NCI-H2196 treated with DMSO at 0.1 percent for 48 hours (cell line): ENCODE results near the gene CCS.
"Not testable (repeated sequence)": the region's sequence is repeated elsewhere in the genome, so short reads cannot be mapped to it uniquely, and the experiment has no call there.

ENCODE experiments used
- DNase-seq: peaks from one replicate; lab custom pipeline; 2025; ENCODE audit not compliant: unreplicated experiment; lab: John Stamatoyannopoulos, UW

Gene CCS

DNA sequence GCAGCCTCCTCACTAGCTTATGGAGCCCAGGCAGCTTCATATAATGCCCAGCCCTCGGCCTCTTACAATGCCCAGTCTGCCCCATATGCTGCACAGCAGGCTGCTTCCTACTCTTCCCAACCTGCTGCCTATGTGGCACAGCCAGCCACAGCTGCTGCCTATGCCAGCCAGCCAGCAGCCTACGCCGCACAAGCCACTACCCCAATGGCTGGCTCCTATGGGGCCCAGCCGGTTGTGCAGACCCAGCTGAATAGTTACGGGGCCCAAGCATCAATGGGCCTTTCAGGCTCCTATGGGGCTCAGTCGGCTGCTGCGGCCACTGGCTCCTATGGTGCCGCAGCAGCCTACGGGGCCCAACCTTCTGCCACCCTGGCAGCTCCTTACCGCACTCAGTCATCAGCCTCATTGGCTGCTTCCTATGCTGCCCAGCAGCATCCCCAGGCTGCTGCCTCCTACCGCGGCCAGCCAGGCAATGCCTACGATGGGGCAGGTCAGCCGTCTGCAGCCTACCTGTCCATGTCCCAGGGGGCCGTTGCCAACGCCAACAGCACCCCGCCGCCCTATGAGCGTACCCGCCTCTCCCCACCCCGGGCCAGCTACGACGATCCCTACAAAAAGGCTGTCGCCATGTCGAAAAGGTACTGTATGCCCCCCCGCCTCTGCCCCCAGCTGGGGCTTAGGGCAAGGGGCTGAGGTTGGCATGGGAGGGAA is 32.2 kb downstream of the CCS start:
- no peak for DNase-seq

DNA sequence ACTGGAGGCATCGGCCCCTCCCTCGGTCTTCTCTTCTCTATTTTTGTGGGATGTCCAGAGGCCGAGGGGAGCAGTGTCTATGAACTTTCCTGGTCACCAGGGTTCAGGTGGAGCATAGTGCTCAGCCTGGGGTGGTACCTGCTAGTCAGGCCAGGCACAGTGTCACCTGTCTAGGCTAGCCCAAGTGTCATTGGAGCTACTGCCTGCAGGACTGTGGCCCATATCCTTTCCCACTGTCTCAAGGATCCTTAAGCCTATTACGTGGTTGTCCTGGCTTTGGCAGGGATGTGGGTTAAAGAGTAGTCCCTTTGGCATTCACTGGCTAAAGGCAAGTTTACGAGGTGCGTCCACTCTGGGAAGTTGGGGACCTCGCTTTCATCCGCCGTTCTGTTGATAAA is 32.8 kb downstream of the CCS start:
- DNase-seq: no peak

DNA sequence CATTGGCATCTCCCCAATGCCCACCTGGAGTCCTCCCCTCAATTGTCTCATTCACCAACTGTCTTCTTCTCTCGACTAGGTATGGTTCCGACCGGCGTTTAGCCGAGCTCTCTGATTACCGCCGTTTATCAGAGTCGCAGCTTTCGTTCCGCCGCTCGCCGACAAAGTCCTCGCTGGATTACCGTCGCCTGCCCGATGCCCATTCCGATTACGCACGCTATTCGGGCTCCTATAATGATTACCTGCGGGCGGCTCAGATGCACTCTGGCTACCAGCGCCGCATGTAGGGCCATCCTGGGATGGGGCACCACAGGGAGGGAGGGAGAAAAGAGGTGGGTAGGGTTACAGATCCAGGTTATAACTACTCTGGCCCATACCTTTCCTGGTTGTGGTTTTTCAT is 33.4 kb downstream of the CCS start:
- DNase-seq: no peak

DNA sequence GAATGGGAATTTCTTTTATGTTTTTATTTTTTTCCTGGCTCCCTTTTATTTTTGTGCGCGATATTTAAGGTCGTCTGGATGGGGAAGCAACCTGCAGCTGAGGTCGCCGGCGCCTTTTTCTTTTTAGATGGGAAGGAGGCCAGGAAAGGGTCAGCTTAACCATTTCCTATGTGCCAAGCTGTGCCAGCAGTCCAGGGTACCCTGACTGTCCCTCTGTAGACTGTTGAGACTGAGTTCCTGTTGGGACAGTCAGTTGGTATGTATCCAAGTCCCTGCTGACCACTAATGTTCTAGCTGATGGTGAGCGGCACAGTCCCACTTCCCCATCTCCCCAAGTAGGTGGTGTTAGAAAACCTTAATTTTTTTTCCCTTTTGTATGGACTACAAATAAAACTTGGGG is 33.9 kb downstream of the CCS start:
- DNase-seq: no peak

DNA sequence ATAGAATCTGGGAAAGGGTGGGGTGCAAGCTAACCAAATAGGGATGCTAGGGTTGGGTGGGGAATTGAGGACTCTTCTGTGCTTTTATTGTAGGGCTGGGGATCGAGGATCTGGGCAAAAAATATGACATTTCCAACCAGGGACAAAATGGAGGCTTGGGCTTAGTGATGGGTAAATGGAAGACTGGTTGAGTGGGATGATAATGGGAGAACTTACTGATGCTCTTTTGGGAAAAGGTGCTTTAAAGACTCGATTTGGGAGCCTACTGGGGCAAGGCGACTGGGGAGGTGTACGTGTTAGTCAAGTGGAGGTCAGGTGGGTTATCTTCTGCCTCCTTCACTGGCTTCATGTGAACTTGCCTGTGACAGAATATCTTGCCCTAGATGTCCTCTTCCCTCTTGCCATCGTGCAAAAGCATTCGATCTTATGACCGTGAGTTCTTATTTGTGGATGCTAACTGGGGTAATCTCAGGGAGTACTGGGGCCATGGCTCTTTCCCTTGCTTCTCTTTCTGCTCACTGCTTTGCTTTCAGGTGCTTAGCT is 35.1 kb downstream of the CCS start:
- DNase-seq: no peak

DNA sequence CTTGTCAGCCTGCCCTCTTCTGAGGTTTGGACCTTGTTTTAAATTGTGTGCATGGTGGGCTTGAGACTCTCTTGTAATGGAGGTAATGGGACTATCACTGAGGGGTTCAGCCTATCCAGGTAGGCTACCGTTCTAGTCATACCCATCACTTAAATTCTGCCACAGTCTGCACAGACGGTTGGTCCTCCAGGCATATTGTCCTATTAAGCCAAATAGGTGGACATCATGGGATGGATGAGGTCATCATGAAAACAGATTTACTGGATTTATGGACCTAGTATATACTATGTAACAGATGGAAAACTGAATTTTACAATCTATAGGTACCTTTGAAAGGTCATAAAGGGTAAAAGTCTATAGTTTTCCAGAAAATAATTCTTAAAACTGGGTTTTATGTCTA is 36.4 kb downstream of the CCS start:
- no peak for DNase-seq

DNA sequence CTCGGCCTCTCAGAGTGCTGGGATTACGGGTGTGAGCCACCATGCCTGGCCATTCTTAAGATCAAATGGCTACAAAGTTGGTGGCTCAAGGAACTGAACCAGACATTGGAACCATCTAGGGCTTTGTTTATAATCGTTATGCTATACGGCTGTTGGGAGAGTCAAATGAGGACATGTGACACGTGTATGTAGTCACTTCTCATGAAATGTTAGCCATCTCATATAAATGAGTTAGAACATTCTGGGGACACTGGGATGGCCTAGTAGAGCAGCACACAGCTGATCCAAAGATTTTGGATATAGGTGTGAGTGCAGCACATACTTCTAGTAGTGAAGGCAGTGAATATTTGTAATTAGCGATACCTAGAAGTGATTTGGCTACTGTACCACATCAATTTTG is 38.9 kb downstream of the CCS start:
- no peak for DNase-seq

DNA sequence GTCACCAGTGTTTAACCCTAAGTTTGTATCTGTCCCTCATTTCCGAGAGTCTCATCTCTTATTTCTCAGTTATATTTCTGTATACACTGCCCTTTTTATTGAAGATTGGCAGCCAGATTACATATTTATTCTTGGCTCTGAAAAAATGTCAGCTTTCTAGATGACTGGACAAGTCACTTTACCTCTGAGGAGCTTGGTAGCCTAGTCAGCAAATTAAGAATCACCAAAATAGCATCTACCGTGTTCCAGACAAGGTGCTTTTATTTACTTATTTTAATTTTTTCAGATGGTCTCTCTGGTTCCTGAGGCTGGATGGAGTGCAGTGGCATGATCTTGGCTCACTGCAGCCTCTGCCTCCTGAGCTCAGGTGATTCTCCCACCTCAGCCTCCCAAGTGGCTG is 40.0 kb downstream of the CCS start:
- DNase-seq: no peak

DNA sequence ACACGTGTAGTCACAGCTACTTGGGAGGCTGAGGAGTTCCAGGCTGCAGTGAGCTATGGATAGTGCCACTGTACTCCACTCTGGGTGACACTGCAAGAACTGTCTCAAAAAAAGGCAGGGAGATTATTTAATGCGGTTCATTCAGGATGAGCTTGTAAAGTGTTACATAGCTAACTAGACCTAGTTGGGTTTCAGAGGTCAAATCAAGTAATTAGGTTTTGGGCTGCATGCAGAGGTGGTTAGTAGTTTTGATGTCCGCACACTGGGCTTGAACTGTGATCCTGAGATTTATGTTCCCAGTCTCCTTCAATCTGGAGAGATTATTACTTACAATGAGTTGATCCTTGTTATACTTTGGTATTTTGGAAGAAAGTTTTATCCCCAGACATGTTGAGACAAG is 43.4 kb downstream of the CCS start:
- no peak for DNase-seq

DNA sequence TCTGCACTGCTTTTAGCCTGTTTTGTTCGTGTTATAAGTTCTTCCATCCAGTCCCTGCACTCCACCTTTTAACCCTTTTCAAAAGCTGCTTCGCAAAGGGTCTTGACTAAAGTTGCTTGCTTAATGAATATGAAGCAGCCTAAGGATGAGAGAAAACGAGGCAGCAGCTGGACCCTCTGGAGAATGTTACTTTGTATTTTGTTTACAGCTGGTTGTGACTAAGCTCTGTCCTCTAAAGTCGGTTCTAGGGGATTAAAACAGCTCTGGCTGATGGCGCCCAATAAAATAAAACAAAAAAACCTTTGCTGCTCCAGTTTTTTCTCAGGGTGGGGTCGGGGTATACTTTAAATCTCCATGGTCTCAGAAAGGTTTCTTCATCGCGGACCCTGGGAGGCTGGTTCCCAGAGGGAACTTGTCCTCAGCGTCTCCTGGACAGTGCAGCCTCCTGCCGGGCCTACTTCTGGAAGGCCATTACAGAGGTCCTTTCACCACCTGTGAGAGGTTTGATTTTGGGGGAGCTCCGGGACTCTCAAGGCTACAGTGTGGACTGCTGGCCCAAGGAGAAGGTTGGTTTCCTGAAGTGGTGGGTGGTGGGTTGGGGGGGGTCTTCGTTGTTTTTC is 44.7 kb downstream of the CCS start:
- DNase-seq: no peak

DNA sequence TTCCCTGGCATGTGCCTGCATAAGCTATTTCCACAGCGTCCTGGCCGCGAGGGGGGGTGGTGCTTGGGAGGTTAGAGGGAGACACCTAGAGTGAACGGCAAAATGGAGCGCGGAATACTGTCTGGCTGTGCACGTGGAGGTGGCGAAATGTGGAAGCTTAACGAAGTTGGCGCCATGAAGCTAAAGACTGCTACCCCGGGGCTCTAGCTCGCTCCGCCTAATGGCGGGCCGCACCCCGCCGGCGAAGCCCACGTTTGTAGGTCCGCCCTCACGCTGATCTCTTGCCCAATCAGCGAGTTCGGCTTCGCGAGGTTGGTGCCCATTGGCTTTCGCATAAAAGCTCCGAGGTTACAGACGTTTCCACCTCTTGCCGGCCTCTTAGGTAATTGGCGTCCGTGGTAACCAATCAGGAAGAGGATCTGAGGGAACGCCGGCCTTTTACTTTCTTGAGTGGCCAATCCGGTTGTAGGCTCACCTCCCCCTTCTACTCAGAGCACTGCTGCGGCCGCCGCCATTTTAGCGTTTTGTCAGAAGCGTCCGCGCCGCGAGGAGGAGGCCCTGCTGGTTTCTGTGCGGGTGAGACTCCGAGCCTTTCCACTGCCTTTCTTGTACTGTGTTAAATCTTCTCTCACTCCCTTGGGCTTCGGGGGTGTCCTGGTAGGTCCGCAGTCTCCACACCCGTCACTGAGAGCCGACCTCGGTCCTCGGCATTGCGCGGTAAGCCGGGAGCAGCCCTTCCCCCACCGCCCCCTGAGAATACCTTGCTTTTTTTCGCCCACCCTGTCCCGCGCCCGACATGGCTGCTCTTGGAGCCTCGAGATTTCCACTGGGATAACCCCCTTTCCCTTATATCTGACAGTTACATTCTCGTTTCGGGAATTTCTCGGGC is 45.4 kb downstream of the CCS start, which contains the start of gene RBM4:
RBM4 (plus strand) TSS at position 527 of the 889 bp plus-strand sequence. CDS start 1,009 bp downstream, outside the sequence.
- peak; percentile 98 for DNase-seq

DNA sequence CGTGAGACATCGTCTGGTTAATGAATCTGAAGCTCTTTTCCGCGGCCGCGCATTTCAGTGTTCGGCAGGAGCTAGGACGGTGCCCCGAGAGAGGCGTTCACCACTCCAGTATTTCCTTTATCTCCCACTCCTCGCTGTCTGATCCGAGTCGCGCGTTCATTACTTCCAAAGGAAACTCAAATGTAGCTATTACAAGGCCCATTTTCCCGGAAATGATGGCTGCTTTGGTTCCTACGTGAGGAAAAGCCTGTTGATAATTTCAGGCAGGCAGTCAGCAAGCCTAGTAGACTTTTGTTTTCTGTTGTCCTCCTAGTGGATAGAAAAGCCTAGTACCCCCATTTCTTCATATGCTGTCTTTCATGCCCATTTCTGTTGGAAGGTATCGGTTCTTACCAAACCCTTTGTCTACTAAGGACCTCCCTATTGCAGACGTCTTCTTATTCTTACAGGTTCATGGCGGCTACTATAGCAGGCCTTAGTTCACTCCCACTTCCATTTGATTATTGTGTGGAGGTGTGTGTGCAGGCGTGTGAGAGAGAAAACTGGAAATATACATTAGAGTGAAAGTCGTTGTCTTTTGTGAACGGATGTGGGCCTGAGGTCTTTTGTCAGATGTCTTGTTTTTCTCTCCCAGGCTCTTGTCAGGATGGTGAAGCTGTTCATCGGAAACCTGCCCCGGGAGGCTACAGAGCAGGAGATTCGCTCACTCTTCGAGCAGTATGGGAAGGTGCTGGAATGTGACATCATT is 46.3 kb downstream of the CCS start:
- DNase-seq: no peak

DNA sequence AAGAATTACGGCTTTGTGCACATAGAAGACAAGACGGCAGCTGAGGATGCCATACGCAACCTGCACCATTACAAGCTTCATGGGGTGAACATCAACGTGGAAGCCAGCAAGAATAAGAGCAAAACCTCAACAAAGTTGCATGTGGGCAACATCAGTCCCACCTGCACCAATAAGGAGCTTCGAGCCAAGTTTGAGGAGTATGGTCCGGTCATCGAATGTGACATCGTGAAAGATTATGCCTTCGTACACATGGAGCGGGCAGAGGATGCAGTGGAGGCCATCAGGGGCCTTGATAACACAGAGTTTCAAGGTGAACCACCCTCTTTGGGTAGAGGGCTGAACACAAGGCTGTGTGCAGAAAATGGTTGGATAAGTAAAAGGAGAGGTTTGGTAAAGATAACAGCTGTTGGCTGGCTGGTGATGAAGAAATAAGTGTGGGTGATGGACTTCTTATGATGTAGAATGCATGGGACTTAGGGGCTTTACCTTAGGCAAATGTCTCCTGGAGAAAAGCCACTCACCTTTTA is 46.9 kb downstream of the CCS start:
- not testable (repeated sequence) for DNase-seq

DNA sequence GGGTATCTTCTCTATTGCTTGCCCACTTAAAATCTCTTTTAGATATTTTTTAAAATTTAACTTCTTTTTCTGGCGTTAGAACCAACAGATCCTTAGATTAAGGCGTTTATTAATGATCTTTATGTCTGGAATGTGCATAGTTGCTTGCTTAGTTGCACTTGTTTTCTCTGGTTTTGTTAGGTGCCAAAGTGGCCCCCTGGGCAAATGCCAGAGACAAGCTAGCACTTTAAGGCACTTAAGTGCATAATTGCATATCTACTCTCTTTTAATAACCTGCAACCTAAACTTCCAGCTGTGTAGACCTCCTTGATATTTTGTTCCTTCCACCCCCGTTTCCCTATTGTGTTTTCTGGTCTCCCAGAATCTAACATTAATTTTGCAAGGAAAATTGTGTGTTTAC is 48.8 kb downstream of the CCS start:
- DNase-seq: no peak

DNA sequence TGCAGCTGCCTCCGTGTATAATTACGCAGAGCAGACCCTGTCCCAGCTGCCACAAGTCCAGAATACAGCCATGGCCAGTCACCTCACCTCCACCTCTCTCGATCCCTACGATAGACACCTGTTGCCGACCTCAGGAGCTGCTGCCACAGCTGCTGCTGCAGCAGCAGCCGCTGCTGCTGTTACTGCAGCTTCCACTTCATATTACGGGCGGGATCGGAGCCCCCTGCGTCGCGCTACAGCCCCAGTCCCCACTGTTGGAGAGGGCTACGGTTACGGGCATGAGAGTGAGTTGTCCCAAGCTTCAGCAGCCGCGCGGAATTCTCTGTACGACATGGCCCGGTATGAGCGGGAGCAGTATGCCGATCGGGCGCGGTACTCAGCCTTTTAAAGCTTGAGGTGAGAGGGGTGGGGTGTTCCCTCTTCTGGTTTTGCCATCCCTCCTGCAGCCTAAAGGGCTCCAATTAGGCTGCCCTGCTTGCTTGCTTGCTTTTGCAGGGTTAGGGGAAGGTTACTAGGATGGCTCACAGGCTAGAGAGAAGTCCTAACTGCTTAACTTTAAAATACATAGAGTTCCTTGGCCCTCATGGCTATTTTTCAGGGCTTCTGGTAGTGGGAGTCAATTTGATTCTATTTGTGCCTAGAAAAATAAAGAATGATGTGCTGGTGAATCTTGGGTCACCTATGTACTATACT is 50.9 kb downstream of the CCS start:
- DNase-seq: no peak

DNA sequence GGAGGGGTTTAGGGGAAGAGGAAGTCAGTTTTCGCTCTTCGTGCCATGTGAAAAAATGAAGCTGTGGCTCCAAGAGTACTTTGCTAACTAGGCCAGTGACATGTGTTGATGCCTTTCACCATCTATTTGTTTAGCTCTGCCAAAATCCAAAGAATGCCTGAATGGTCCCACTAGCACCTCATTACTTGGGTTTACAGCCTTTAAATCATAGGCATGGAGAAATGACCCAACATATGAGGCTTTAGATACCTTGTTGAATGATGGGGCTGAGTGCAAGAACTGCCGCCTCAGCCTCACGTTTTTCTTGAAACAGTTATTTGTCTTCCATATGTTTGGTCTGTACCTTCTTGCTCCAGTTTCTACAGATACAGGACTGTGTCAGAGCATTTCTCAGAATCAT is 53.8 kb downstream of the CCS start:
- no peak for DNase-seq

DNA sequence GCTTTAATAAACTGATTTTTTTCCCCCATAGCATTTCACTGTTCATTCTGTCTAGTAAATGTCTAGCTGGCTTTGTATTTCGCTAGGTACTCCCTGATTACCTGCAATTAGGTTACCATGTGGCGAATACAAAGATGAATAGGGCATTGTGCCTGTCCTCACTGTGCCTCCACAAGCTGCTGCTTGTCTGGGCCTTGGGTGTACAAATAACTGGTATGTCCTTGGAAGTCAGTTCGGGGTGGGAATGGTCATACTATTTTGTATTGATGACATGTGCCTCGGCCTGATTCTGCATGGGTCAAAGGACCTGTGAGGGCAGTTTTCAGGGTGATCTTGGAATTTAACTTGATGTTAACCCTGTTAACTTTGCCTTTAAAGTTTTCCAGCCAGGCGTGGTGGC is 56.9 kb downstream of the CCS start:
- DNase-seq: no peak

DNA sequence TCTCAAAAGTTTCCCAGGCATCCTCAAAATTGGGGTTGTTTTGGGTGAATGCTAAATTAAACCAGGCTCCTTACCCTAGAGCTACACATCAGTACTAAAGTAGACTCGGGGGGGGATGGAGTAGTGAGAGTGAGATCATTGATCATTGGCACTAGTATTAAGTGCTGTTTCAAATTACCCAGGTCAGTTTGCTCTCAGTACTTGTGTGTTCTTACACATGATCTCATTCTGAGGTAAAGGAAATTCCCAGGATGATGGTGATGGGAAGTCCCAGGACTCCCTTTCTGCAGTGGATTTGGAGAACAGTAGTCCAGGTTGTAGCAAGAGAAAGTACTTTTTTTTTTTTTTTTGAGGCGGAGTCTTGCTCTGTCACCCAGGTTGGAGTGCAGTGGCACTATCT is 58.0 kb downstream of the CCS start:
- DNase-seq: no peak

DNA sequence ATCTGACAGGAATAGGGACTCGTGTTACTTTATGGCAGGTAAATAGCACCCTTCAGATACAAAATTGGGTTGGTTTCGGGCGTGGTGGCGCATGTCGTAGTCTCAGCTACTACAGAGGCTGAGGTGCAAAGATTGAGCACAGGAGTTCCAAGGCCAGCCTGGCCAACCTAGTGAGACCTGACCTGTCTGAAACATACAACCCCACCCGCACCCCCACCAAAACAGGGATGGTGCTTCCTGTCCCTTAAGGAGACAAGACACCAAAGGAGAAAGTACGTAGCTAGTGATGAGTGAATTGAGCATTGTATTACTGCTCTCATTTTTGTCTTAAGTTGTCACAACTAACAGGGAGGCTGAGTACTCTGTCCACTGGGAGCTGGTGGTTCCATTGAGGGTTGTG is 59.7 kb downstream of the CCS start:
- no peak for DNase-seq

DNA sequence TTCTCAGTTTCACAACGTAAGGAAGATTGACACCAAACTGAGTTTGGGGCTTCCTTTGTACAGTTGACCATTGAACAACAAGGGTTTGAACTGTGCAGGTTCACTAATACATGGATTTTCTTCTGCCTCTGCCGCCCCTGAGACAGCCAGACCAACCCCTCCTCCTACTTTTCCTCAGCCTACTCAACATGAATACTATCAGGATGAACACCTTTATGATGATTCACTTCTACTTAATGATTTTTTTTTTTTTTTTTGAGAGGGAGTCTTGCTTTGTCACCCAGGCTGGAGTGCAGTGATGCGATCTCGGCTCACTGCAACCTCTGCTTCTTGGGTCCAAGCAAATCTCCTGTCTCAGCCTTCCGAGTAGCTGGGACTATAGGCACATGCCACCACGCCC is 60.1 kb downstream of the CCS start:
- no peak for DNase-seq
